SK-N-SH (cell line): Measurements from ENCODE around the gene SH3RF2.

Experiments used
- CHD2 ChIP-seq: fragments of 150-350 bp; IDR thresholded peaks from 2 replicates; pipeline ENCODE4 v1.6.1; 2018; ENCODE audit warnings: low read length; ENCODE audit not compliant: partially characterized antibody
- CTCF ChIP-seq: fragments of 200-600 bp; sonication (generic); IDR thresholded peaks from 2 replicates; pipeline ENCODE4 v1.6.1; 2017; ENCODE audit warnings: antibody characterized with exemption, mild to moderate bottlenecking, moderate library complexity
- EP300 ChIP-seq, 2 experiments: IDR thresholded peaks; 2 replicates each; pipeline versions ENCODE4 v1.4.0 to v1.6.1; 2012; ENCODE audit warnings: borderline replicate concordance in 1 of 2, low read depth in 1 of 2, low read length in 1 of 2
- FOXJ3 ChIP-seq: sonication (generic); formaldehyde crosslinking; IDR thresholded peaks from 2 replicates; pipeline ENCODE4 v1.5.1; 2020; ENCODE audit warnings: mild to moderate bottlenecking, missing genetic modification reagents
- GATA2 ChIP-seq: sonication (generic); formaldehyde crosslinking; IDR thresholded peaks from 2 replicates; pipeline ENCODE4 v1.5.0; 2020; ENCODE audit warnings: mild to moderate bottlenecking, missing genetic modification reagents
- IRF3 ChIP-seq: fragments of 150-350 bp; IDR thresholded peaks from 2 replicates; pipeline ENCODE4 v1.6.1; 2016; ENCODE audit warnings: mild to moderate bottlenecking, low read depth, low read length
- POLR2AphosphoS5 ChIP-seq: IDR thresholded peaks from 2 replicates; pipeline ENCODE4 v1.6.1; 2012; ENCODE audit warnings: low read depth, low read length
- TF ChIP-seq, protein P1 (sequence below): IDR thresholded peaks from 2 replicates; pipeline ENCODE4; 2012

GRCh38 chr5:146007270-146007669, 70.9 kb downstream of the SH3RF2 start:
- no peak for TF ChIP-seq FOXJ3 (CRISPR knock-in tag)
- 0 out of 2 replicates have a peak, but pooled peaks have one; percentile 15 for TF ChIP-seq CTCF
- no peak for TF ChIP-seq EP300 (IDR thresholded peaks at IDR 0.05; ENCODE audit: borderline replicate concordance in 1 of 2, low read depth in 1 of 2, low read length in 1 of 2)
- TF ChIP-seq GATA2 (CRISPR knock-in tag), result no peak
- TF ChIP-seq IRF3, result no peak
- no peak for TF ChIP-seq CHD2
- no peak for TF ChIP-seq POLR2AphosphoS5
- TF ChIP-seq, protein P1, sequence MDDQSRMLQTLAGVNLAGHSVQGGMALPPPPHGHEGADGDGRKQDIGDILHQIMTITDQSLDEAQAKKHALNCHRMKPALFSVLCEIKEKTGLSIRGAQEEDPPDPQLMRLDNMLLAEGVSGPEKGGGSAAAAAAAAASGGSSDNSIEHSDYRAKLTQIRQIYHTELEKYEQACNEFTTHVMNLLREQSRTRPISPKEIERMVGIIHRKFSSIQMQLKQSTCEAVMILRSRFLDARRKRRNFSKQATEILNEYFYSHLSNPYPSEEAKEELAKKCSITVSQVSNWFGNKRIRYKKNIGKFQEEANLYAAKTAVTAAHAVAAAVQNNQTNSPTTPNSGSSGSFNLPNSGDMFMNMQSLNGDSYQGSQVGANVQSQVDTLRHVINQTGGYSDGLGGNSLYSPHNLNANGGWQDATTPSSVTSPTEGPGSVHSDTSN, result no peak
